ENCODE data around the gene MAGEF1. TPM values are rescaled to one million over a fixed set of nuclear protein-coding genes. Genes with fewer than 3 reads are reported as not detected.
"Not testable (repeated sequence)": the region's sequence is repeated elsewhere in the genome, so short reads cannot be mapped to it uniquely, and the experiment has no call there.

MAGEF1 gene
- total RNA-seq, 1 donor from 2014 or later: 16.0 TPM

DNA sequence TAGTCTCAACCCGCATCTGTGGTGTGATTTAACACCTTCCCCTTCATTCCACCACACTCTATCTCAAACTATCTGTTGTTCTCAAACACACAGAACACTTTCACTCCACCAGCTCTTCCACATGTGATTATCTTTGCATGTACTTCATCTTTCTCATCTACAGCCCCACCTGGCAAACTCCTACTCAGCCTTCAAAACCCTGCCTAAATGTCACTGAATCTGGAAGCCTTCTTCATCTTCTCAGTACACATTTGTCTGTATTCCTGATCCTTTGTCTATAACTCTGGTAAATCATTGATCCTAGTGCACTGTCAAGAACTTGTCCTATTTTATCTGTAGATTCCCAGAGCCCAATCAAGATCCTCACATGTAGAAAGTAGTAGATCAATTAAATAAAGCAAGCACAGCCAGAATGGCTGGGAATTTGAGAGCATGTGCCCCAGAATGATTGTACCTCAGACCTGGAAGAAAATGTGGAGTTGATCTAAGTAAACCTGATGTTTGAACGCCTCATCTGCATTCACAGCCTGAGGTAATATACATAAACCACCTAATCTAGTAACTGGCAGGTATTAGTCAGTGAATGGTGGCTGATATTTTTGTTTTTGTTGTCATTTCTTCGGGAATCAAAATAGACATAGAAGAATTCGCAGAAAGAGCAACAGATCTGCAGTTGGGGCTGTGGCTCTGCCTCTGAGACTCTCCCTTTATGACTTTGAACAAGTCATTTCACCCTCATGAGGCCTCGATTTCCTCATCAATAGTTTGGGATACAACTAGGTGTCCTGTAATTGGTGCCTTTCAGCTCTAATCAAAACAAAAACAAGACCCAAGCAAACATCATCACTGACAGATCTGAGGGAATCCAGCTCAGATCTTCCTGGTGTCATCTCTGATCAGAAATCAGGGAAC, 28.0 kb upstream of the MAGEF1 start:
- Mint-ChIP-seq H3K27me3 (ENCODE audit: insufficient read depth) (peaks cover 15% of the 10 kb centered on the region), H3K36me3 (ENCODE audit: low read depth) (no peaks in the 10 kb centered on the region), H3K27ac (no peak overlapping the region), H3K4me3 (no peak overlapping the region), H3K9me3 (no peaks in the 10 kb centered on the region), H3K4me1 (ENCODE audit: low read depth) (no peaks in the 10 kb centered on the region)
- intact Hi-C loops (cut with micrococcal nuclease): no loop called here
- no peak for DNase-seq (ENCODE audit: low spot score)

DNA sequence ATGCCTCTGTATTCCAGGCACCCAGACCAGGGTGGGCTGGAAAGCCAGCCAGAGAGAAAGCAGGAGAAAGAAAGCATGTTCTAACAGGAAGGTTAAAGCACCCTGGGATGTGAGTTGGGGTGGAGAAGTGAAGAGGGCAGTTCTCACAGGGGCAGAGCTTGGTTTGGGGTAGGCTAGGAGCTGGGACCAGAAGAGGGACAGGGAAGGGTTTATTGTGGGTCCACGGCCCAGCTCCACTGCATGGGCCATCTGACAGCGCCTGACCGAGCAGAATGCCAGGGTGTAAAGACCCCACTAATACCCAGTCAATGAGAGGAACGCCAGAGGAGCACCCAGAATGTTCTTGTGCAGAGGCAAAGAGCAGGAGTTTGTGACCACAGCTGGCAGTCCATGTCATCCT, 27.1 kb upstream of the MAGEF1 start:
- Mint-ChIP-seq H3K4me1 (ENCODE audit: low read depth) (no peaks in the 10 kb centered on the region), H3K27me3 (ENCODE audit: insufficient read depth) (peaks cover 13% of the 10 kb centered on the region), H3K9me3 (no peaks in the 10 kb centered on the region), H3K27ac (no peak overlapping the region), H3K4me3 (no peak overlapping the region), H3K36me3 (ENCODE audit: low read depth) (no peaks in the 10 kb centered on the region)
- DNase-seq (ENCODE audit: low spot score): no peak
- intact Hi-C loops (cut with micrococcal nuclease): no loop called here

DNA sequence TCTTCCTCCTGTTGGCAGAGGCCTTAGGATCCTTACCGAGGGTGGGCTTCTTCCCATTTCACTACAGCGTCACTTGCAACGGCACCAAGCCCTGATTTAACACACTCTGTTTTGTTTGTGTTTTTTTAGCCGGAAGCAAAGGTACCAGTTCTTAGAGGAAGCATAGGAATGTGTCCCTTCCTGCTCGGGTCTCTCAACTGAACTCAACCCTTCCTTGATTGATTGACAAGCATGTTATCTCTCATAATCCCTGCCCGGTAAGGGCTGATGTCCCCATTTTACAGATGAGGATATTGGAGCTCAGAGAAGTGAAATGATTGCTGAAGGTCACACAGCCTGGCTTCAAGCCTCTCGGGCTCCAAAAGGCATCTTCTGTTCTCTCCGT, 26.6 kb upstream of the MAGEF1 start:
- Mint-ChIP-seq H3K9me3 (no peaks in the 10 kb centered on the region), H3K36me3 (ENCODE audit: low read depth) (no peaks in the 10 kb centered on the region), H3K4me1 (ENCODE audit: low read depth) (no peaks in the 10 kb centered on the region), H3K4me3 (no peak overlapping the region), H3K27ac (no peak overlapping the region), H3K27me3 (ENCODE audit: insufficient read depth) (peaks cover 13% of the 10 kb centered on the region)
- intact Hi-C loops (cut with micrococcal nuclease): no loop called here
- DNase-seq (ENCODE audit: low spot score): no peak

DNA sequence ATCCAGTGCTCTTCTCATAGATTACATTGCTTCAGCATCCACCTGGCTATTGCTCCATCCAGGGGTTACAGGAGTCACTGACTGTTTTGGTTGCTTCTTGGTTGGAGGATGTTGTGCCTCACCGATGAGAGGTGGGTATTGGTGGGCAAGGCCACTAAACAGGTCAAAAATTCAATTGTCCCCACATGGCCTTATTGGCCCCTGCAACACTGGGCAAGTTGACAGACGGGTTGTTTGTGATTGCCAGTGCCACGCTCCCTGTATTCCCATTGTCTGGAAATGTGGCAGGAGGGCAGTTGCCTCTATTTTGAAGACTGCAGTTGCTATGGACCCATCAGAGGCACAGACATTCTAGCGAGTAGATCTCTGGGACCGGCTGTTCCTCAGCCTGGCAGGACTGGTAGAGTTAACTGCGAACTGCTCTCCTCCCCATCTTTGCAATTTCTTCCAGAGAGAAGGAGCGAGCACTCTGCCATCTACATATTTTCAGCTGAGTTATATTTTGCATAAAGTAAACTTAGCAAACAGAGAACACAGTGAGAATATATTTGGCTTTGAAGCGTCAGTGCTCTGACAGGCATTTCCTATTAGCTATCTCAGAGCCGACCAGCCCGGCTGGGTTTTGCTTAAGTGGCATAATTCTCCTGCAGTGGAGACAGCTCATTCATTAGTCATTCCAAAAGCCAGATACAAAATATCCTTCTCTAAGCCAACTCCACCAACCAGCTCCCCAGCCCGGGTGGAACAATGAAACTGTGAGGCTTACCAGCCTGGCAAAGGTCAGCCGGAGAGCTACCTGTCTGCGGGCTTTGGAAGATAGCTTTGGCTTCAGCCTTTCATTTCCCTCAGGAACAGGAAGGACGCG, 26.0 kb upstream of the MAGEF1 start:
- H3K36me3 Mint-ChIP-seq (ENCODE audit: low read depth): no peaks in the 10 kb centered on the region
- H3K4me3 Mint-ChIP-seq: no peak overlapping the region
- H3K4me1 Mint-ChIP-seq (ENCODE audit: low read depth): no peaks in the 10 kb centered on the region
- peaks cover 13% of the 10 kb centered on the region for H3K27me3 Mint-ChIP-seq (ENCODE audit: insufficient read depth)
- intact Hi-C loops (cut with micrococcal nuclease): no loop called here
- H3K27ac Mint-ChIP-seq: no peak overlapping the region
- no peaks in the 10 kb centered on the region for H3K9me3 Mint-ChIP-seq
- DNase-seq (ENCODE audit: low spot score): no peak

DNA sequence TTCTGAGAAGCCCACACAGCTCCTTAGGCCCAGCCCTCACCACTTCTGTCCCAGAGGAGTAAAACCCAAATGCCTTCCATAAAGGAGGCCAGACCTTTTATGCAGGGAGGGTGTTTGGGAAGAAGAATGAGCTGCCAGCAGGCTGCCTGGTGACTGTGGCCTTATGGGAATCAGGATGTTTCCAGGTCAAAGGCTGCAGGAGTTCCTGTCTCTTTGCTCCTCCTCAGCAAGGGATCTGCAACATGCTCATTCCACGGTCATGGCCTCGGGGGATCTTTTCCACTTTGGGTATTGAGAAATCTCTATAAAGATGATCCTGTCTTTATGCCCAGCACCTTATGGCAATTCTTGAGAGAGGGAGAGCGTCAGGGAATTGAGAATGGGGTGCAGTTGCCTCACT, 25.2 kb upstream of the MAGEF1 start:
- intact Hi-C loops (cut with micrococcal nuclease): no loop called here
- peaks cover 16% of the 10 kb centered on the region for H3K27me3 Mint-ChIP-seq (ENCODE audit: insufficient read depth)
- no peak for DNase-seq (ENCODE audit: low spot score)
- no peaks in the 10 kb centered on the region for H3K36me3 Mint-ChIP-seq (ENCODE audit: low read depth)
- no peak overlapping the region for H3K4me3 Mint-ChIP-seq
- no peaks in the 10 kb centered on the region for H3K4me1 Mint-ChIP-seq (ENCODE audit: low read depth)
- H3K27ac Mint-ChIP-seq: no peak overlapping the region
- no peaks in the 10 kb centered on the region for H3K9me3 Mint-ChIP-seq

DNA sequence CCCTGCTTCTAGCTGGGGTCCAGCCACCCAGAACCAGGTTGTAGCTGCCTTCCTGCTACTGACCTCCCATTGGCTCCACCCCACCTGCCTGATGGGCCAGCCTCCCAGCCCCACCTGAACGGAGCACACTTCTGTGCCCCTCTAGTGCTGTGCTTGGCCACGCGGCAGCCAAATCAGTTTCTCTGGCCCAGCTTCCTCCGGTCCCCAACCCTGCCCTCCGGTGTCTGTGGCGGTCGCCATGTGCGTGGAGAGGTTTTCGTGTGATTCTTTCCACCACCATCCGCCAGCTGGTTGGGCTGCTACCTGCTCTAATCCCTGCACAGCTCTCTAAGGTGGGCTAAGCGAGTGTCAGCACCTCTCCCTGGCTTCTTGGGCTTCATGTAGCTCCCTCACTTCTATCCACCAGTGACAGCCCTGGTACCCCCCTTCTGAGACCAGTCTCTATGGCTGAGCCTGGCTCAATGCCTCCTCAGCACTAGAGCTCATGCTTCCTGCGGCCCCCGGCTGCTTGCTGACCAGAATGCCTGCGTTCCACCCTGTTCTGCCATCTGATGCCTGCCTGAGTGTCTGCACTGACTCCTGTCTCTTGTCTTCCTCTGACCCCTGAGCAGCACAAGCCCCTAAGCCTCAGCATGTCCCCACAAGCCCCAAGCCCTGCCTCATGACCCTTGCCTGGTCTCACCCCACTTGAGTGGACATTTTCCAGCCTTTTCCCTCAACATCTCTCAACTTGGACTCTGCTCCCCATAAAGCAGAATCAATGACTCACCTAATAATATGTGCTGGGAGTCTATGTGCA, 23.2 kb upstream of the MAGEF1 start:
- H3K36me3 Mint-ChIP-seq (ENCODE audit: low read depth): no peaks in the 10 kb centered on the region
- intact Hi-C loops (cut with micrococcal nuclease): no loop called here
- no peaks in the 10 kb centered on the region for H3K4me1 Mint-ChIP-seq (ENCODE audit: low read depth)
- no peak for DNase-seq (ENCODE audit: low spot score)
- H3K9me3 Mint-ChIP-seq: no peaks in the 10 kb centered on the region
- peaks cover 21% of the 10 kb centered on the region for H3K27me3 Mint-ChIP-seq (ENCODE audit: insufficient read depth)
- H3K4me3 Mint-ChIP-seq: no peak overlapping the region
- H3K27ac Mint-ChIP-seq: no peak overlapping the region

DNA sequence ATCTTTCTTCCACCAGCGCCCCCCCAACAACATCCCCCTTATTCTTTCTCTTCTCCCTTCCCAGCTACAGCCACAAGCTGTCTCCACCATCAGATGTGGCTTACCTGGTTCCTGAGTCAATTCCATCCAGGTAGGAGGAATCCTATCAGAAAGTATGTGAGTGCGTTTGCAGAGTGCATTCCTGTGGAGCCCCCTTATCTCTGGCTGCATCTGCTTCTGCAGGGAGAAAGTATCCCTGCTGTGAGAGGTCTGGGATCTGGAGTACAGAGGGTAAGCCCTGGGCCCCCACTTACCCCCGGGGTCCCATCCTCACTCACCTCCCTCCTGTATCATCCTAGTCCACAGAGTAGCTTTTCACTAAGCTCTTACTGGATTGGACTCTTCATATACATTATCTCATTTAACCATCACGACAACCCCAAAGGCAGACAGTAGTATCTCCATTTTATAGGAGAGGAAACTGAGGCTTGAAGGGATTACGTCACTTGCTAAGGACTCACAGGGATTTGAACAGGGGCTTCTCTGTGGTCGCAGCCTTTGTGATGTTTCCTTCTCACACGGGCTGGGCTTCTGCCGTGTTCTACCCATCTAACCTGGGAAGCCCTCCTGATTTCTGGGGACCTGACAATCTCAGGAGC, 22.2 kb upstream of the MAGEF1 start:
- no peak for DNase-seq (ENCODE audit: low spot score)
- H3K27ac Mint-ChIP-seq: no peak overlapping the region
- H3K4me3 Mint-ChIP-seq: no peak overlapping the region
- intact Hi-C loops (cut with micrococcal nuclease): no loop called here
- H3K27me3 Mint-ChIP-seq (ENCODE audit: insufficient read depth): peaks cover 20% of the 10 kb centered on the region
- no peaks in the 10 kb centered on the region for H3K36me3 Mint-ChIP-seq (ENCODE audit: low read depth)
- no peaks in the 10 kb centered on the region for H3K4me1 Mint-ChIP-seq (ENCODE audit: low read depth)
- H3K9me3 Mint-ChIP-seq: no peaks in the 10 kb centered on the region

DNA sequence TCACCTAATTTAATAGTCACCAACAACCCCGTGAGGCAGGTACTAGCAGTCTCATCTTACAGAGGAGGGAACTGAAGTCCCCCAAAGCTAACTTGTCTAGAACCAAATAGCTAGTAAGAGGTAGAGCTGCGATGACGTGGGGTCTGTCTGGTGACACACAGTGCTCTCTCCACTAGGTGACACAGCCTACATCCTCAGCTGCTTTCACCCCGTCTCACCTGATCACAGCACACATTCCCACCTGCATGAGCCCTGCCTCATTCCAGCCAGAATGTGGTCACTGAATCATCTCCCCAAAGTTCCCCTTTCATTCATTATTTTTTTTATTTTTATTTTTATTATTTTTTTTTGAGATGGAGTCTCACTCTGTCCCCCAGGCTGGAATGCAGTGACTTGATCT, 21.3 kb upstream of the MAGEF1 start:
- DNase-seq (ENCODE audit: low spot score): no peak
- intact Hi-C loops (cut with micrococcal nuclease): no loop called here
- Mint-ChIP-seq H3K4me1 (ENCODE audit: low read depth) (no peaks in the 10 kb centered on the region), H3K9me3 (no peaks in the 10 kb centered on the region), H3K36me3 (ENCODE audit: low read depth) (no peaks in the 10 kb centered on the region), H3K27ac (no peak overlapping the region), H3K4me3 (no peak overlapping the region), H3K27me3 (ENCODE audit: insufficient read depth) (peaks cover 20% of the 10 kb centered on the region)

DNA sequence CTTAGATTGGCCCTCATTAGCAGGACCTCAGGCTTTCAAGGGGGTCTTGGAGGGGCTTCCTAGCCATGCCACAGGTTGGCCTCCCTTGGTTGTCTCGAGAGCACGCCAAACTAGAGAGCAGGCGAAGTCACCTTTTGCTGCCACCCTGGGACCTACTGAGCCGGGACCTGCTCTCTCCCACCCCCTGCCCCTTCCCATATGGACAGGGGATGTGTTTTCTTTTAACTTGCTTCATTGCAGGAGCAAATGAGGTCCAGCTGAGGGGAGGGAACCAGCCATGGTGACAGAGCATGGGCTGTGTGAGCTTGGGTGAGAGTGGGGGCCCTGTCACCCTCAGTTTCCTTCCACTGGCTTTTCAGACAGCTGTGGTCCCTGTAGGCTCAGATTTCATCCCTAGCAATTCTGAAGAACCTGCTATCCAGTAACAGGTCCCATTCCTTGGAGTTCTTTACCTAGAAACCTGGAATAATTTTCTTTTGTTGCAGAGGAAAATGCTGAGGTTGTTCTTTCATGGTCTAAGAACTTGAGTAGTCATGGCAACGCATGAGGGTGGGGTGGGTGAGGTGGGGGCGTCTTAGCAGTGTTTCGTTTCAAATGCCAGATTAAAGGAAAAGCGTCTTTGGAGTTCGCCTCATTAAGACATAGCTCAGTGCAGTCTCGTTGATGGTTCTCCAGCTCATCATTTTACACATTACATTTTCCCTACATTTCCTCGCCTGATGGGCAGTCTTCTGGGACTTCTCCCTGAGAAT, 20.1 kb upstream of the MAGEF1 start:
- H3K4me1 Mint-ChIP-seq (ENCODE audit: low read depth): no peaks in the 10 kb centered on the region
- H3K27me3 Mint-ChIP-seq (ENCODE audit: insufficient read depth): peaks cover 16% of the 10 kb centered on the region
- intact Hi-C loops (cut with micrococcal nuclease): no loop called here
- H3K36me3 Mint-ChIP-seq (ENCODE audit: low read depth): no peaks in the 10 kb centered on the region
- H3K27ac Mint-ChIP-seq: no peak overlapping the region
- no peaks in the 10 kb centered on the region for H3K9me3 Mint-ChIP-seq
- no peak overlapping the region for H3K4me3 Mint-ChIP-seq
- no peak for DNase-seq (ENCODE audit: low spot score)

DNA sequence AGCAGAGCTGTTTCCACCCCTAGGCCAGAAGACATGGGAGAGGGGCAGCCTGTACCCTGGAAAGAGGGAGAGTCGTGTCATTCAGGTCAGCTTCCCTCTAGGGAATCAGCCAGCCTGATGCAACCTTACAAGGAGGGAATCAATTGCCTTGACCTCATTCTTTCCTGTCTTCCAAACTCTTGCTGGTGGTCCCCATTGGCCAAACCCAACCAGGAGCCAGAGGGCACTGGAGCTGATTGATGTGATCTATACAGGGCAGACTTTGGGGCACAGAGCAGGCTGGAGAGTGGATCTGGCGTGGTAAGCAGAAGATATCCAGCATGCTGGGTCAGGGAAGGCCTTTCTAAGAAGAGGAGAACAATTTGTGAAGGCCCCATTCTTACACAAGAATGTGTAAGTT, 19.1 kb upstream of the MAGEF1 start:
- no peak for DNase-seq (ENCODE audit: low spot score)
- no peak overlapping the region for H3K4me3 Mint-ChIP-seq
- H3K4me1 Mint-ChIP-seq (ENCODE audit: low read depth): no peaks in the 10 kb centered on the region
- H3K36me3 Mint-ChIP-seq (ENCODE audit: low read depth): no peaks in the 10 kb centered on the region
- intact Hi-C loops (cut with micrococcal nuclease): no loop called here
- peaks cover 20% of the 10 kb centered on the region for H3K27me3 Mint-ChIP-seq (ENCODE audit: insufficient read depth)
- H3K27ac Mint-ChIP-seq: no peak overlapping the region
- no peaks in the 10 kb centered on the region for H3K9me3 Mint-ChIP-seq

DNA sequence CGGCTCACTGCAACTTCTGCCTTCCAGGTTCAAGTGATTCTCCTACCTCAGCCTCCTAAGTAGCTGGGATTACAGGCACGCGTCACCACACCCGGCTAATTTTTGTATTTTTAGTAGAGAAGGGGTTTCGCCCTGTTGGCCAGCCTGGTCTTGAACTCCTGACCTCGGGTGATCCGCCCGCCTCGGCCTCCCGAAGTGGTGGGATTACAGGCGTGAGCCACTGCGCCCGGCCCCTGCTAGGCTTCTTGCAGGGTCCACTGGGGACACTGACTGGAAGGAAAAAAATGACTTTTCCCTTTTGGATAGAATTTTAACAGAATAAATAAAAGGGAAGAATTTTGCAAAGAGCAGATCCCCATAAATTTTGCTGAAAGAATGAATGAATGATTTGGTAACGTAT, 17.3 kb upstream of the MAGEF1 start:
- H3K4me3 Mint-ChIP-seq; H3K9me3 Mint-ChIP-seq; DNase-seq (ENCODE audit: low spot score); H3K4me1 Mint-ChIP-seq (ENCODE audit: low read depth); H3K27ac Mint-ChIP-seq; H3K36me3 Mint-ChIP-seq (ENCODE audit: low read depth); intact Hi-C loops (cut with micrococcal nuclease): not testable (repeated sequence)
- peaks cover 26% of the 10 kb centered on the region for H3K27me3 Mint-ChIP-seq (ENCODE audit: insufficient read depth)

DNA sequence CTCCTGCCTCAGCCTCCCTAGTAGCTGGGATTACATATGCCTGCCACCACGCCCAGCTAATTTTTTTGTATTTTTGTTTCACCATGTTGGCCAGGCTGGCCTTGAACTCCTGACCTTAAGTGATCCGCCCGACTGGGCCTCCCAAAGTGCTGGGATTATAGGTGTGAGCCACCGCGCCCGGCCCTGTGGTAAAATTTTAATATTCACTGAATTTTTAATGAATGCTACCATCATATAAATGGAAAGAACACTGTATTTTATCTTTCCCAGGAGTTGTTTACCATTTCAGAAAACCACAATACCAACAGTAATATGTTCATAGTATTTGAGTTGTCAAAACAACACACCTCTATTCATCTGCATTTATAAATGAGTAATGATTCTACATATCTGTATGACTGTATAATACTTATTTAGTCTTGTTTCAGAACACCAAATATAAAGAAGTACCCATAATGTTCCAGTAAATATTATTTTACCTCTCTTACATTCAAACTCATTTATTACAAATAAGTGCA, 16.2 kb upstream of the MAGEF1 start:
- H3K4me3 Mint-ChIP-seq: no peak overlapping the region
- no peak overlapping the region for H3K27ac Mint-ChIP-seq
- H3K4me1 Mint-ChIP-seq (ENCODE audit: low read depth): no peaks in the 10 kb centered on the region
- DNase-seq (ENCODE audit: low spot score): no peak
- peaks cover 35% of the 10 kb centered on the region for H3K27me3 Mint-ChIP-seq (ENCODE audit: insufficient read depth)
- H3K9me3 Mint-ChIP-seq: no peaks in the 10 kb centered on the region
- H3K36me3 Mint-ChIP-seq (ENCODE audit: low read depth): no peaks in the 10 kb centered on the region
- intact Hi-C loops (cut with micrococcal nuclease): no loop called here
